HEK293 (cell line): ENCODE data around the gene PSME1.

ENCODE experiments used
- CTCF ChIA-PET: fragments of 350-600 bp; formaldehyde crosslinking; extraction: SDS; loops from one replicate; lab custom pipeline; 2021; ENCODE audit warnings: antibody characterized with exemption; lab: Yijun Ruan, JAX
- POLR2A ChIA-PET: fragments of 300-600 bp; formaldehyde crosslinking; extraction: SDS; loops from one replicate; lab custom pipeline; 2020; ENCODE audit warnings: antibody characterized with exemption, inconsistent platforms; lab: Yijun Ruan, JAX
- H3K27ac ChIP-seq: fragments of 200-500 bp; sonication (Bioruptor generic); 2 replicates; pipeline ENCODE4 v1.5.1; 2014; ENCODE audit warnings: low read depth, low read length, control low read depth, inconsistent platforms; ENCODE audit errors: extremely low read depth
- H3K36me3 ChIP-seq, 2 experiments: fragments of 200-500 bp in 1 of 2; sonication (Bioruptor generic) in 1 of 2; 1 replicate in 1 of 2; 2 replicates in 1 of 2; pipeline ENCODE4 v1.5.1; 2014 to 2017; ENCODE audit warnings: inconsistent platforms in 2 of 2, low read length in 2 of 2; ENCODE audit not compliant: control insufficient read depth in 2 of 2, insufficient read depth in 1 of 2
- H3K4me1 ChIP-seq: fragments of 200-500 bp; sonication (Bioruptor generic); 2 replicates; pipeline ENCODE4 v1.5.1; 2014; ENCODE audit warnings: mild to moderate bottlenecking, low read length, inconsistent platforms; ENCODE audit not compliant: control insufficient read depth, insufficient read depth
- H3K4me3 ChIP-seq: 2 replicates; pipeline ENCODE4 v1.5.1; 2011; ENCODE audit warnings: low read depth, mild to moderate bottlenecking, control low read depth, low read length, moderate library complexity
- H3K9me3 ChIP-seq: fragments of 200-500 bp; sonication (Bioruptor generic); 2 replicates; pipeline ENCODE4 v1.5.1; 2014; ENCODE audit warnings: low read depth, low read length, inconsistent platforms; ENCODE audit not compliant: control insufficient read depth, insufficient read depth
- BCL11A ChIP-seq: fragments of 450-650 bp; formaldehyde crosslinking; IDR thresholded peaks from 2 replicates; pipeline ENCODE4 v1.5.1; 2016; ENCODE audit warnings: low read depth, missing biosample characterization, missing genetic modification characterization
- EGR2 ChIP-seq: fragments of 450-650 bp; formaldehyde crosslinking; IDR thresholded peaks from 2 replicates; pipeline ENCODE4 v1.5.1; 2016; ENCODE audit warnings: low read depth, missing biosample characterization, missing genetic modification characterization
- KLF9 ChIP-seq: fragments of 450-650 bp; formaldehyde crosslinking; IDR thresholded peaks from 2 replicates; pipeline ENCODE4 v1.5.1; 2016; ENCODE audit warnings: missing biosample characterization, missing genetic modification characterization, low read depth
- SP2 ChIP-seq: fragments of 450-650 bp; formaldehyde crosslinking; IDR thresholded peaks from 2 replicates; pipeline ENCODE4 v1.5.1; 2016; ENCODE audit warnings: missing biosample characterization, missing genetic modification characterization
- SP7 ChIP-seq: fragments of 450-650 bp; formaldehyde crosslinking; IDR thresholded peaks from 2 replicates; pipeline ENCODE4 v1.5.1; 2016; ENCODE audit warnings: missing biosample characterization, missing genetic modification characterization
- WT1 ChIP-seq: fragments of 450-650 bp; formaldehyde crosslinking; IDR thresholded peaks from 2 replicates; pipeline ENCODE4 v1.5.1; 2016; ENCODE audit warnings: missing biosample characterization, missing genetic modification characterization
- YY1 ChIP-seq: fragments of 450-650 bp; formaldehyde crosslinking; IDR thresholded peaks from 2 replicates; pipeline ENCODE4 v1.5.1; 2018; ENCODE audit warnings: missing biosample characterization, missing genetic modification characterization
- ZEB2 ChIP-seq: fragments of 450-650 bp; formaldehyde crosslinking; IDR thresholded peaks from 2 replicates; pipeline ENCODE4 v1.5.1; 2016; ENCODE audit warnings: missing biosample characterization, missing genetic modification characterization
- ZFHX2 ChIP-seq: fragments of 450-650 bp; formaldehyde crosslinking; conservative IDR thresholded peaks from 2 replicates; pipeline ENCODE4 v1.5.1; 2016; ENCODE audit warnings: missing biosample characterization, missing genetic modification characterization
- ZNF10 ChIP-seq: fragments of 450-650 bp; formaldehyde crosslinking; IDR thresholded peaks from 2 replicates; pipeline ENCODE4 v1.5.1; 2017; ENCODE audit warnings: missing biosample characterization, missing genetic modification characterization
- ZNF132 ChIP-seq: fragments of 450-650 bp; formaldehyde crosslinking; IDR thresholded peaks from 2 replicates; pipeline ENCODE4 v1.5.1; 2017; ENCODE audit warnings: missing biosample characterization, missing genetic modification characterization, borderline replicate concordance
- ZNF2 ChIP-seq: fragments of 450-650 bp; formaldehyde crosslinking; IDR thresholded peaks from 2 replicates; pipeline ENCODE4 v1.5.1; 2016; ENCODE audit warnings: missing biosample characterization, missing genetic modification characterization
- ZNF239 ChIP-seq: fragments of 450-650 bp; formaldehyde crosslinking; IDR thresholded peaks from 2 replicates; pipeline ENCODE4 v1.5.1; 2016; ENCODE audit warnings: missing biosample characterization, missing genetic modification characterization
- ZNF24 ChIP-seq: fragments of 450-650 bp; formaldehyde crosslinking; IDR thresholded peaks from 2 replicates; pipeline ENCODE4 v1.5.1; 2016; ENCODE audit warnings: missing biosample characterization, missing genetic modification characterization
- ZNF266 ChIP-seq: fragments of 450-650 bp; formaldehyde crosslinking; IDR thresholded peaks from 2 replicates; pipeline ENCODE4 v1.5.1; 2016; ENCODE audit warnings: missing biosample characterization, missing genetic modification characterization, low read depth
- ZNF292 ChIP-seq: fragments of 450-650 bp; formaldehyde crosslinking; IDR thresholded peaks from 2 replicates; pipeline ENCODE4 v1.5.1; 2016; ENCODE audit warnings: low read depth, missing biosample characterization, missing genetic modification characterization, borderline replicate concordance
- ZNF350 ChIP-seq: fragments of 450-650 bp; formaldehyde crosslinking; IDR thresholded peaks from 2 replicates; pipeline ENCODE4 v1.5.0; 2017; ENCODE audit warnings: missing biosample characterization, mild to moderate bottlenecking, missing genetic modification characterization
- ZNF354C ChIP-seq: fragments of 450-650 bp; formaldehyde crosslinking; IDR thresholded peaks from 2 replicates; pipeline ENCODE4 v1.5.1; 2016; ENCODE audit warnings: missing biosample characterization, missing genetic modification characterization, low read depth, borderline replicate concordance
- ZNF391 ChIP-seq: fragments of 450-650 bp; formaldehyde crosslinking; IDR thresholded peaks from 2 replicates; pipeline ENCODE4 v1.5.1; 2016; ENCODE audit warnings: low read depth, missing biosample characterization, missing genetic modification characterization, borderline replicate concordance
- ZNF585B ChIP-seq: fragments of 450-650 bp; formaldehyde crosslinking; IDR thresholded peaks from 2 replicates; pipeline ENCODE4 v1.5.1; 2016; ENCODE audit warnings: missing biosample characterization, missing genetic modification characterization
- ZNF626 ChIP-seq: fragments of 450-650 bp; sonication (Bioruptor Pico); formaldehyde crosslinking; IDR thresholded peaks from 2 replicates; pipeline ENCODE4 v1.5.1; 2018; ENCODE audit warnings: missing biosample characterization, missing genetic modification characterization, inconsistent platforms
- ZNF660 ChIP-seq: fragments of 450-650 bp; IDR thresholded peaks from 2 replicates; pipeline ENCODE4 v1.5.1; 2018; ENCODE audit warnings: missing biosample characterization, mild to moderate bottlenecking, missing genetic modification characterization
- ZNF776 ChIP-seq: fragments of 450-650 bp; formaldehyde crosslinking; IDR thresholded peaks from 2 replicates; pipeline ENCODE4 v1.5.0; 2017; ENCODE audit warnings: missing biosample characterization, missing genetic modification characterization, borderline replicate concordance
- ZNF843 ChIP-seq: fragments of 450-650 bp; formaldehyde crosslinking; IDR thresholded peaks from 2 replicates; pipeline ENCODE4 v1.5.1; 2016; ENCODE audit warnings: missing biosample characterization, missing genetic modification characterization
- TF ChIP-seq, protein P1 (sequence below): fragments of 450-650 bp; formaldehyde crosslinking; conservative IDR thresholded peaks from 2 replicates; pipeline ENCODE4 v1.5.1; 2016; ENCODE audit warnings: low read depth, missing biosample characterization, missing genetic modification characterization
- TF ChIP-seq, protein P2 (sequence below): fragments of 450-650 bp; formaldehyde crosslinking; IDR thresholded peaks from 2 replicates; pipeline ENCODE4 v1.5.1; 2016; ENCODE audit warnings: missing biosample characterization, missing genetic modification characterization
- TF ChIP-seq, protein P3 (sequence below): fragments of 450-650 bp; formaldehyde crosslinking; optimal IDR thresholded peaks from 2 replicates; pipeline ENCODE3; 2016; ENCODE audit warnings: missing biosample characterization, mild to moderate bottlenecking, missing genetic modification characterization
- TF ChIP-seq, protein P4 (sequence below): fragments of 450-650 bp; formaldehyde crosslinking; IDR thresholded peaks from 2 replicates; pipeline ENCODE4 v1.5.1; 2016; ENCODE audit warnings: missing biosample characterization, missing genetic modification characterization, borderline replicate concordance

The PSME1 gene

DNA sequence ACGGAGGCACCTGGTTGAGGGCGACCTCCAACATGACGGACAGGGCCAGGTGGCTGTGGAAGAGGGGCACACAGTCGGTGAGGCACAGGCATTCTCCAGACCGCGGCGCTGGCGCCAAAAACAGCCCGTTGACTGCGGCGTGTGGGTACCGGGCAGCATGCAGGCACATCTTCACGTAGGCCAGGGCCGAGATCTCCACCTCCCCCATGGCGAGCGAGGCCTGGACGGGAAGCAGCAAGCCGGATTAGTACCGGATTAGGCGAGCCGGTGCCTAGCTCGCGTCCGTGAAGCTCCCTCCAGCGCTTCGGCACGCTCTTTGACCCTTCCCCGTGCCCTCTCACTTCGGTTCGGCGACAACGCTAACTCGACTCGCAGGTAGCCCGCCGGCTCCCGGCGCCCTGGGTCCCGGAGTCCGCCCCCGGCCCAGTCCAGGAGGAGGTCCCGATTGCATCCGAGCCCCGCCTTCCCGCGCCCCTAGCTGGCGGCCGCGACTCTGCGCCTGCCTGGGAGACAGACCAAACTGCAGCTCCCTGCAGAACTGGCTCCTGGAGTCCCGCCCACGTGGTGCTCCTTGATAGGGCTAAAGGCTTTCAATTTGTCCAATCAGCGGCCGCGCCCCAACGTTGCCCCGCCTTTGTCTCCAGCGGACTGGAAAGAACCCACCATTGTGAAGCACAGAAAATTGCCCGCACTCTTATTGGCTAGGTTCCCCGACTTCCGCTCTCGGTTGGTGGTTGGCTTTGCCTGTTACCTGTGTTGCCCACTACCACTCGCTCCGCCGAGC is 5.3 kb downstream of the PSME1 start, which contains the start of gene EMC9:
Gene EMC9 (minus strand): TSS at position 495 of the 784 bp plus-strand sequence. CDS start 287 bp downstream, at position 208.
- peaks cover 8% of the 10 kb centered on the region for H3K4me1 ChIP-seq
- peaks cover 11 to 46% of the 10 kb centered on the region in 2 experiments for H3K36me3 ChIP-seq
- ChIA-PET CTCF (interaction anchor here (0.6 to 1.2 kb wide), 6 partner anchors 8 to 295 kb away, joined by 3 to 6 read pairs (median 4); partner anchors contain the start of gene IRF9), POLR2A (interaction anchor here (0.6 to 7.3 kb wide), 23 partner anchors 10 to 1046 kb away, joined by 3 to 163 read pairs (median 5); partner anchors contain the start of genes ACIN1, C14orf119, CHMP4A and DCAF11)
- H3K9me3 ChIP-seq = no peaks in the 10 kb centered on the region
- peak within 1 kb of the TSS; percentile 90 for H3K4me3 ChIP-seq
- H3K27ac ChIP-seq = peak within 1 kb of the TSS; percentile 89
- TF ChIP-seq ZEB2 (tag by site-specific recombination) (peak; percentile 94), SP7 (tag by site-specific recombination) (peak; percentile 81), ZNF660 (tag by site-specific recombination) (0 out of 2 replicates have a peak, but pooled peaks have one; percentile 28), YY1 (peak; percentile 65; the same call in 1 of the 2 replicates), ZNF266 (tag by site-specific recombination) (no peak), ZNF391 (peak; percentile 92; the same call in 1 of the 2 replicates), SP2 (tag by site-specific recombination) (peak; percentile 94), ZNF776 (no peak), ZNF132 (tag by site-specific recombination) (no peak), ZNF24 (tag by site-specific recombination) (peak; percentile 81; the same call in 1 of the 2 replicates), ZNF292 (tag by site-specific recombination) (no peak), ZNF239 (tag by site-specific recombination) (peak; percentile 71), ZFHX2 (peak; percentile 61), ZNF354C (tag by site-specific recombination) (no peak), ZNF843 (tag by site-specific recombination) (0 out of 2 replicates have a peak, but pooled peaks have one; percentile 70), ZNF626 (tag by site-specific recombination) (no peak), ZNF2 (tag by site-specific recombination) (peak; percentile 81; the same call in 1 of the 2 replicates), BCL11A (tag by site-specific recombination) (0 out of 2 replicates have a peak, but pooled peaks have one; percentile 13), WT1 (tag by site-specific recombination) (0 out of 2 replicates have a peak, but pooled peaks have one; percentile 34), ZNF350 (tag by site-specific recombination) (no peak), ZNF10 (tag by site-specific recombination) (peak; percentile 53; the same call in 1 of the 2 replicates), EGR2 (tag by site-specific recombination) (peak; percentile 41; the same call in 1 of the 2 replicates), KLF9 (tag by site-specific recombination) (peak; percentile 60), ZNF585B (tag by site-specific recombination) (peak; percentile 9; the same call in 1 of the 2 replicates)
- TF ChIP-seq, protein P1, sequence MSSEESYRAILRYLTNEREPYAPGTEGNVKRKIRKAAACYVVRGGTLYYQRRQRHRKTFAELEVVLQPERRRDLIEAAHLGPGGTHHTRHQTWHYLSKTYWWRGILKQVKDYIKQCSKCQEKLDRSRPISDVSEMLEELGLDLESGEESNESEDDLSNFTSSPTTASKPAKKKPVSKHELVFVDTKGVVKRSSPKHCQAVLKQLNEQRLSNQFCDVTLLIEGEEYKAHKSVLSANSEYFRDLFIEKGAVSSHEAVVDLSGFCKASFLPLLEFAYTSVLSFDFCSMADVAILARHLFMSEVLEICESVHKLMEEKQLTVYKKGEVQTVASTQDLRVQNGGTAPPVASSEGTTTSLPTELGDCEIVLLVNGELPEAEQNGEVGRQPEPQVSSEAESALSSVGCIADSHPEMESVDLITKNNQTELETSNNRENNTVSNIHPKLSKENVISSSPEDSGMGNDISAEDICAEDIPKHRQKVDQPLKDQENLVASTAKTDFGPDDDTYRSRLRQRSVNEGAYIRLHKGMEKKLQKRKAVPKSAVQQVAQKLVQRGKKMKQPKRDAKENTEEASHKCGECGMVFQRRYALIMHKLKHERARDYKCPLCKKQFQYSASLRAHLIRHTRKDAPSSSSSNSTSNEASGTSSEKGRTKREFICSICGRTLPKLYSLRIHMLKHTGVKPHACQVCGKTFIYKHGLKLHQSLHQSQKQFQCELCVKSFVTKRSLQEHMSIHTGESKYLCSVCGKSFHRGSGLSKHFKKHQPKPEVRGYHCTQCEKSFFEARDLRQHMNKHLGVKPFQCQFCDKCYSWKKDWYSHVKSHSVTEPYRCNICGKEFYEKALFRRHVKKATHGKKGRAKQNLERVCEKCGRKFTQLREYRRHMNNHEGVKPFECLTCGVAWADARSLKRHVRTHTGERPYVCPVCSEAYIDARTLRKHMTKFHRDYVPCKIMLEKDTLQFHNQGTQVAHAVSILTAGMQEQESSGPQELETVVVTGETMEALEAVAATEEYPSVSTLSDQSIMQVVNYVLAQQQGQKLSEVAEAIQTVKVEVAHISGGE (tag by site-specific recombination) = peak; percentile 31; the same call in 1 of the 2 replicates
- TF ChIP-seq, protein P2, sequence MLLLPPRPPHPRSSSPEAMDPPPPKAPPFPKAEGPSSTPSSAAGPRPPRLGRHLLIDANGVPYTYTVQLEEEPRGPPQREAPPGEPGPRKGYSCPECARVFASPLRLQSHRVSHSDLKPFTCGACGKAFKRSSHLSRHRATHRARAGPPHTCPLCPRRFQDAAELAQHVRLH (tag by site-specific recombination) = 0 out of 2 replicates have a peak, but pooled peaks have one; percentile 24
- TF ChIP-seq, protein P3, sequence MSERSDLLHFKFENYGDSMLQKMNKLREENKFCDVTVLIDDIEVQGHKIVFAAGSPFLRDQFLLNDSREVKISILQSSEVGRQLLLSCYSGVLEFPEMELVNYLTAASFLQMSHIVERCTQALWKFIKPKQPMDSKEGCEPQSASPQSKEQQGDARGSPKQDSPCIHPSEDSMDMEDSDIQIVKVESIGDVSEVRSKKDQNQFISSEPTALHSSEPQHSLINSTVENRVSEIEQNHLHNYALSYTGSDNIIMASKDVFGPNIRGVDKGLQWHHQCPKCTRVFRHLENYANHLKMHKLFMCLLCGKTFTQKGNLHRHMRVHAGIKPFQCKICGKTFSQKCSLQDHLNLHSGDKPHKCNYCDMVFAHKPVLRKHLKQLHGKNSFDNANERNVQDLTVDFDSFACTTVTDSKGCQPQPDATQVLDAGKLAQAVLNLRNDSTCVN = peak; percentile 84
- TF ChIP-seq, protein P4, sequence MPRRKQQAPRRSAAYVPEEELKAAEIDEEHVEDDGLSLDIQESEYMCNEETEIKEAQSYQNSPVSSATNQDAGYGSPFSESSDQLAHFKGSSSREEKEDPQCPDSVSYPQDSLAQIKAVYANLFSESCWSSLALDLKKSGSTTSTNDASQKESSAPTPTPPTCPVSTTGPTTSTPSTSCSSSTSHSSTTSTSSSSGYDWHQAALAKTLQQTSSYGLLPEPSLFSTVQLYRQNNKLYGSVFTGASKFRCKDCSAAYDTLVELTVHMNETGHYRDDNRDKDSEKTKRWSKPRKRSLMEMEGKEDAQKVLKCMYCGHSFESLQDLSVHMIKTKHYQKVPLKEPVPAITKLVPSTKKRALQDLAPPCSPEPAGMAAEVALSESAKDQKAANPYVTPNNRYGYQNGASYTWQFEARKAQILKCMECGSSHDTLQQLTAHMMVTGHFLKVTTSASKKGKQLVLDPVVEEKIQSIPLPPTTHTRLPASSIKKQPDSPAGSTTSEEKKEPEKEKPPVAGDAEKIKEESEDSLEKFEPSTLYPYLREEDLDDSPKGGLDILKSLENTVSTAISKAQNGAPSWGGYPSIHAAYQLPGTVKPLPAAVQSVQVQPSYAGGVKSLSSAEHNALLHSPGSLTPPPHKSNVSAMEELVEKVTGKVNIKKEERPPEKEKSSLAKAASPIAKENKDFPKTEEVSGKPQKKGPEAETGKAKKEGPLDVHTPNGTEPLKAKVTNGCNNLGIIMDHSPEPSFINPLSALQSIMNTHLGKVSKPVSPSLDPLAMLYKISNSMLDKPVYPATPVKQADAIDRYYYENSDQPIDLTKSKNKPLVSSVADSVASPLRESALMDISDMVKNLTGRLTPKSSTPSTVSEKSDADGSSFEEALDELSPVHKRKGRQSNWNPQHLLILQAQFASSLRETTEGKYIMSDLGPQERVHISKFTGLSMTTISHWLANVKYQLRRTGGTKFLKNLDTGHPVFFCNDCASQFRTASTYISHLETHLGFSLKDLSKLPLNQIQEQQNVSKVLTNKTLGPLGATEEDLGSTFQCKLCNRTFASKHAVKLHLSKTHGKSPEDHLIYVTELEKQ = no peak; the same call in 1 of the 2 replicates
